KOPT-K1 (cell line): Measurements from ENCODE around the gene NUDT16.
"Not testable (repeated sequence)": the region's sequence is repeated elsewhere in the genome, so short reads cannot be mapped to it uniquely, and the experiment has no call there.

Experiments used
- H3K27ac ChIP-seq: fragments of 200-600 bp; sonication (generic); 2 replicates; pipeline ENCODE4 v1.5.1; 2016; ENCODE audit warnings: antibody characterized with exemption, mild to moderate bottlenecking, low read depth, low read length; ENCODE audit not compliant: poor library complexity, severe bottlenecking
- H3K36me3 ChIP-seq: fragments of 200-600 bp; sonication (generic); 2 replicates; pipeline ENCODE4 v1.5.1; 2017; ENCODE audit warnings: antibody characterized with exemption, mild to moderate bottlenecking, low read length, moderate library complexity; ENCODE audit not compliant: insufficient read depth
- H3K9me3 ChIP-seq: fragments of 200-600 bp; sonication (generic); 2 replicates; pipeline ENCODE4 v1.5.1; 2017; ENCODE audit warnings: antibody characterized with exemption, low read length, mild to moderate bottlenecking; ENCODE audit not compliant: insufficient read depth, poor library complexity, severe bottlenecking

Gene NUDT16

DNA sequence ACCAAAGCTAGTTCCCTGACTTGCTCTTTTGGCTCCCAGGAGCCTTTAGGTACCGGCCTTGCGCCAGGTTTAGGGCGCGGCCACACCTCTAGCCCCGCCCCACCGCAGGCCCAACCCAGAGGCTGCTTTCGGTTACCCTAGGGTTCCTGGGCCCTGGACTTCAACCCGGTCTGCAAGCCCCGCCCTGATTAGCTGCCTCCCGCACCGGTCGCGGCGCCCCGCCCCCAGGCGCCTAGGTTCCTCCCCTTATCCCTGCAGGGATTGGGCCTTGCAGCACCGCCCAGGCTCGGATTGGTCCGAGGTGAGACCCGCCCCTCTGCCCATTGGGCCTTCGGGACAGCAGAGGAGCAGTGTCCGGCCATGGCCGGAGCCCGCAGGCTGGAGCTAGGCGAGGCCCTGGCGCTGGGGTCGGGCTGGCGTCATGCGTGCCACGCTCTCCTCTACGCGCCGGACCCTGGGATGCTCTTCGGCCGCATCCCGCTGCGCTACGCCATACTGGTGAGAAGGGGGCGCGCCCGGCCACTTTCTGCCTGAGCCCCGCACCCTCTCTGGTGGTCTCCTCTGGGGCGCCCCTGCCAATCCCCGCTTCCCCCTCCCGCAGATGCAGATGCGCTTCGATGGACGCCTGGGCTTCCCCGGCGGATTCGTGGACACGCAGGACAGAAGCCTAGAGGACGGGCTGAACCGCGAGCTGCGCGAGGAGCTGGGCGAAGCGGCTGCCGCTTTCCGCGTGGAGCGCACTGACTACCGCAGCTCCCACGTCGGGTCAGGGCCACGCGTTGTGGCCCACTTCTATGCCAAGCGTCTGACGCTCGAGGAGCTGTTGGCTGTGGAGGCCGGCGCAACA is at the start of gene NUDT16:
TSS of gene NUDT16 (plus strand) at position 330 of the 847 bp plus-strand sequence. CDS start at position 361, 31 bp downstream.
- Histone ChIP-seq H3K36me3 (no peaks in the 10 kb centered on the region), H3K27ac (no peak within 1 kb of the TSS), H3K9me3 (no peaks in the 10 kb centered on the region)

DNA sequence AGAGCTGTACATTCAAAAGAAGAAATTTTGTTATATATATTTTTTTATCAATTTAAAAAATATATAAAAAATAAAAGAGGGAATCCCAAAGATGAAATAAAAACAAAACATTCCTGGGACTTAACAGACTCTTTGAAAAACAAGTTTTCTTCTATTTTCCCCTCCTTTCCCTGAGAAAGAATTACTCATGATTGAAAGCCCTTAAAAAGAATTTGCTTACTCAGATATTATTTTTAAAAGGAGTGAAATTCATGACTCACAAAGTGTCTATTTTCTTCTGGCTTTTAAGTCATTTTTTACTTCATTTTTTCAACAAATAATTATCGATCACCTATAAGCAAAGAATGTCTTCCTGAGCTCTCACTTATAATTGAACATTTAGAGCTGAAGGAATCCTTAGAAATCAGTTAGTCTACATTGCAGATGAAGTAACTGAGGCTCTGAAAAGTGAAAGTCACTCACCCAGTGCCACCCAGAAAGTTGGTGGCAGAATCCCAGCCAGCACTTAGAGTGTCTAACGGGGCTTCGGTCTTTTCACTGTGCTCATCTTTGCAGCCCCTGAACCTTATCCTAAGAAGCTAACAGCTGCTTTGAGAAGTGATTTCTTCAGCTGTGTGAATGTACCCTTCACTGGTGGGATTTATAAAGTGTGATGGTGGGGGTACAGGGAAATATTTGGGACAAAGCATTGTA is 42.5 kb upstream of the NUDT16 start:
- no peaks in the 10 kb centered on the region for H3K36me3 ChIP-seq
- H3K9me3 ChIP-seq, result peaks cover 12% of the 10 kb centered on the region
- H3K27ac ChIP-seq, result no peak overlapping the region

DNA sequence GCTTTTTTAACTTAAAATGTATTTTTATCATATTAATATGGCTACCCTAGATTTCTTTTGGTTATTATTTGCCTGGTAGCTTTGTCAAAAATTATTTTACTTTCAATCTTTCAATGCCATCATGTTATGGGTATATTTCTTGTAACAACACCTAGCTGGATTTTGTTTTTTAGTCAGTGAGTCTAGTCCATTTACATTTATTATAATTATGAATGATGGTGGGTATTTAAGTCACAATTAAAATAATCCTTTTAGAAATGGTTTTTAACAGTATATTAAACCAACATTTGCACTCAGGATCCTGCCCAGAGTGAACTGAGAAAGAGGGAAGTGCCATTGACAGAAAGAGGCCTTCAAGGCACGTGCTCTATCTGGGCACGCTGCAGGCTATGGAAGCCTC is 39.8 kb upstream of the NUDT16 start:
- Histone ChIP-seq H3K27ac (no peak overlapping the region), H3K36me3 (no peaks in the 10 kb centered on the region), H3K9me3 (peaks cover 12% of the 10 kb centered on the region)

- no peak overlapping the region for H3K27ac ChIP-seq
- H3K9me3 ChIP-seq, result peaks cover 2% of the 10 kb centered on the region
- no peaks in the 10 kb centered on the region for H3K36me3 ChIP-seq
Observed at GRCh38 chr3:131348911-131349310, 32.7 kb upstream of the NUDT16 start.

DNA sequence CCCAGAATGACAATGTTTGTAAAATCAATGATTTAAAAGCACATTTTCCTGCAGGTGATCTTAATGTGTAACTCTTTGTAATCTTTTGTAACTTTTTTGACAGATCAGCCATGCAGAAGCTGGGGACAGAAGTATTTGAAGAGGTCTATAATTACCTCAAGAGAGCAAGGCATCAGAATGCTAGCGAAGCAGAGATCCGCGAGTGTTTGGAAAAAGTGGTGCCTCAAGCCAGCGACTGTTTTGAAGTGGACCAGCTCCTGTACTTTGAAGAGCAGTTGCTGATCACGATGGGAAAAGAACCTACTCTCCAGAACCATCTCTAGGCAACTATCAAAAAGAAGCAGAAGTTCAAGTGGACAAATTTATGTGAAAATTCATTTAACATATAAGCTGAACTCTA is 32.1 kb upstream of the NUDT16 start:
- no peaks in the 10 kb centered on the region for H3K9me3 ChIP-seq
- no peak overlapping the region for H3K27ac ChIP-seq
- H3K36me3 ChIP-seq, result no peaks in the 10 kb centered on the region

DNA sequence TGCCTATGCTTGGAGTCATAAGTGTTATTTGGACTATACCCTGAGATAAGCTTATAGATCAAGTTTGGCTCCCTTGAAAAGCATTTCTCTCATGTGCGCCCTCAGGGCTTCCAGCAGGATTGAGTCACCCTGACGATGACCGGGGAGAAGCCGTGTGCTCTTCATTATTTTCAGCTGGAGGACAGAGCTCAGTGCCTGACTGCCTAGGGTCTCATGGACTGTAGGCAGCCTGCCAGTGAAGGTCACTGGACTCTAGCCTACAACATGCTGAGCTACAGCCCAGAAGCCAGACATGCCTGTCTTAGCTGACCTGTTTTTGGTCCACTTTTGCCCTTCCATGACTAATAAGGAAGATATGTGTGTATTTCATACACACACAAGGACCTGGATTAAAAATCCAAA is 31.6 kb upstream of the NUDT16 start:
- Histone ChIP-seq H3K9me3 (no peaks in the 10 kb centered on the region), H3K27ac (no peak overlapping the region), H3K36me3 (no peaks in the 10 kb centered on the region)

GRCh38 chr3:131350506-131350905 is 31.1 kb upstream of the NUDT16 start:
- Histone ChIP-seq H3K9me3 (no peaks in the 10 kb centered on the region), H3K27ac (no peak overlapping the region), H3K36me3 (no peaks in the 10 kb centered on the region)

GRCh38 chr3:131353016-131353877 is 28.3 kb upstream of the NUDT16 start:
- no peak overlapping the region for H3K27ac ChIP-seq
- no peaks in the 10 kb centered on the region for H3K9me3 ChIP-seq
- no peaks in the 10 kb centered on the region for H3K36me3 ChIP-seq

DNA sequence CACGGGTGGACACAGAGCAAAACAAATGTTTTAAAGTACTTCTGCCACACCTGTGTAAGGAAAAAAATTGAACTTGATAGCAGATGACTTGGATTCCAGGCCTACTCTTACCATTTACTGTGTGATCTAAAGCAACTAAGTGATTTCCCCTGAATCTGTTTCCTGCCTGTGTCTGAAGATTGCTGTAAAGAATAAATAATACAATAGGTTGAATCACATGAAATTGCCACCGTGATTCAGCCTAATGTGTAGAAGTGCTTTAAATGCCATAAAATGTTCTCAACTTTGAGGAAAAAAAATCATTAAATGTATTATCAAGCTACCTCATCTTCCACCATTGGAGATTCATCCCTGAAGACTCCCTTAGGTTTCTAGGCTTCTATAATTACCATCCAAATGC is 27.6 kb upstream of the NUDT16 start:
- H3K27ac ChIP-seq, result no peak overlapping the region
- H3K9me3 ChIP-seq, result no peaks in the 10 kb centered on the region
- no peaks in the 10 kb centered on the region for H3K36me3 ChIP-seq

DNA sequence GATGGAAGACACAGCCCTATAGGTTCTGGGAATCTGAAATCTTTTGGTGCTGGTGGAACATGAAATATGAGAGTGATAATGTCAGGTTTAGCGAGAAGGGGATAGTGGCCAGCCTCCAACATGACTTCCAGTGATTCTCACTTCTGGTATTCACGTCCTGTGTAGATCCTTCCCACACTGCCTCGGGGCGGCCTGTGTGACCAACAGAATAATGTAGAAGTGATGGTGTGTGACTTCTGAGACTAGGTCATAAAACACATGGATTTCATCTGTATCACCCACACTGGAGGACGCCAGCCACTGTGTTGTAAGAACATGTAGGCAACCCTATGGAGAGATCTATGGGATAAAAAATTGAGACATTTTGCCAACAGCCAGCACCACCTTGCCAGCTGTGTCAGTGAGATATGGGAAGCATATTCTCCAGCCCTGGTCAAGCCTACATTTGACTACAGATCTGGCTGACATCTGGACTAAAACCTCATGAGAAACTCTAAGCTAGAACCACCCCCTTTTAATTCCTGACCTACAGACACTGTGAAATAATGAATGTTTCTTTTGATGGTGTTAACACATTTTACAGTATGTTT is 25.5 kb upstream of the NUDT16 start:
- Histone ChIP-seq H3K36me3 (no peaks in the 10 kb centered on the region), H3K9me3 (no peaks in the 10 kb centered on the region), H3K27ac (no peak overlapping the region)

- no peaks in the 10 kb centered on the region for H3K9me3 ChIP-seq
- H3K27ac ChIP-seq, result no peak overlapping the region
- no peaks in the 10 kb centered on the region for H3K36me3 ChIP-seq
Observed at GRCh38 chr3:131357275-131357674, 24.3 kb upstream of the NUDT16 start.

- no peaks in the 10 kb centered on the region for H3K36me3 ChIP-seq
- no peaks in the 10 kb centered on the region for H3K9me3 ChIP-seq
Observed at GRCh38 chr3:131360191-131360755, 21.3 kb upstream of the NUDT16 start.

DNA sequence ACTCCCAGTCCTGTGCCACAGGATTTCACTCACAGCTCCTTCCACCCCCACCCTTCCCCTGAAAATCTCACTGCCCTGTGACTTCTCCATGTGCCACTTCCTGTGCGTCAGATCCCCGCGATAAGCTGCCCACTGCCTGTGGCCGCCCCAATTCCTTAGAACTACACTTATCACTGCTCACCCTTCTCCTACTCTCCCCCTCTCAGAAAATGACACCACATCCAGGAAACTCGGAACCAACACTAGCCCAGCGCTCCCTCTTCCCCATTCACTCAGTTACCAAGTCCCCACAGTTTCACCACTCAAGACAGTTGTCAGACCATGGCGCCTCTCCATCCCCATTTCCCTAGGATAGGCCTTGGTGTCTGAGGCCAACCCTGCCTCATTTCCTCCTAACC is 20.5 kb upstream of the NUDT16 start:
- H3K9me3 ChIP-seq, H3K27ac ChIP-seq, H3K36me3 ChIP-seq: not testable (repeated sequence)

More at GRCh38 chr3:131360191-131360755, 21.3 kb upstream of the NUDT16 start:
- no peak overlapping the region for H3K27ac ChIP-seq
